HG03095 (cell line): ENCODE results near the gene DACH1.
A peak's percentile ranks its signal among the peaks of the same experiment; 100 is the strongest.

Experiments
- ATAC-seq: cut with Tn5 transposase; IDR thresholded peaks from one replicate; pipeline ENCODE4 v1.9.1; 2021; ENCODE audit warnings: moderate library complexity; ENCODE audit not compliant: unreplicated experiment

DACH1 gene

DNA sequence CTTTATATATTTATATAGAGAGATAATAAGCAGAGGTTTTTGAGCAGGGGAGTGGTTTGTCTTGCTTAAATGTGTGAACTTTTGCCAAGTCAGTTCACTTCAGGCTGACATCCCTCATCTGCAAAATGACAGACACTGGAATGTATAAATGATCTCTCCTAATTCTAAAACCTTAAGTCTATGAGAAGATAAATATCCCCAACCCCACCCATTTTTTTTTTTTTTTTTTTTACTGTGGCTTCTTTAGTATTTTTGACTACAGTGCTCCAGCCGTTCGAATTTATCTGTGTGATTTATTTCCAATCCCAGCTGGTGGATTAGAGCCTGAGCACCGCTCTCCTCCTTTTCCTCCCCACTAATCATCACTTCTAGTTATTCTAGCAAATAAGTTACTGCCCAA is 234.8 kb downstream of the DACH1 start:
- ATAC-seq = no peak

DNA sequence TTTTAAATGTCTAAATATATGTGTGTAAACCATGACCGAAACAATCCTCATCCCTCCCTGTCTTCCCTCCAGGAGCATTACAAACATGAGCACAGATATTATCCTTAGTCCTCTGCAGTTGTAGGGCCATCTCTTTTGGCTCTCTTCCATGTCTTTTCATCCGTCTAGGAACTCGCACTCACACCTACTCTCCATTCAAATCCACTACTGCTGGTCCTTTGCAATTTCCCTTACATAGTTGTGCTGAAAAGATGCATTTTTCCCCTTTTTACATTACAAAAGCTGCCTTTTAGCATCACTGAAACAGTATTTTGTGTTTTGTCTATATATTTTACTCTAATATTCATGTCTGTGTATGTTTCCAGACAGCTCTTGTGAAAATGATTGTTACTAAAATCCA is 237.8 kb downstream of the DACH1 start:
- ATAC-seq = no peak

DNA sequence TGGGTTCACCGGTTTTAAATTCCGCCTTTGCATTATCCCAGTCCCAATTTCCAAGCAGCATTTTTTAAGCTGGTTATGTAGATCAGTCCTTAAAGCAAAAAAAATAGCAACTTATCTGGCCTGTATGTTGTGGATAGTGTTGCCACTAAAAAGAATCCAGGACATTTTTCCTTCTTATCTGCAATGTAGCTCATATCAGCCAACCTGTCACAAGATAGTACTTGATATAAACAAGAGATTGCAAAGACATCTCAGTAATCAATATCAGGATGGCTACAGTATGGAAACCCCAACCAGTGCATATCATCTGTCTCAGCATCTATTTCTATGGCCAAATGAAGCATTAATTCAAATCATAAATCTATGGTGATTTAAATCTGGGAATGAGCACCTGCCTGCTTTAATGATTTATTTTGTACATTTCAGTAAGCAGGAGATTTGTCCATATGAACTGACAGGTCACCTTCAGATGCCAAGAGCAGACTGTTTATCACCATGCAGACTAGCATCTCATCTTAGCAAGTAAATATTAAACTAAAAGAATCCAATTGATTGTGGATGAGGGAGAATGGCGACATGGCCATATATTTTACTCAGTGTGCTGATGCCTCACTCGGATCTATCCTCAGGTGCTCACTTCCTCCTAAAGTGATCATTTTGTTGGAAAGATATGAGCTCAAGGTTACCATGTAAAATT is 240.4 kb downstream of the DACH1 start:
- ATAC-seq = no peak

DNA sequence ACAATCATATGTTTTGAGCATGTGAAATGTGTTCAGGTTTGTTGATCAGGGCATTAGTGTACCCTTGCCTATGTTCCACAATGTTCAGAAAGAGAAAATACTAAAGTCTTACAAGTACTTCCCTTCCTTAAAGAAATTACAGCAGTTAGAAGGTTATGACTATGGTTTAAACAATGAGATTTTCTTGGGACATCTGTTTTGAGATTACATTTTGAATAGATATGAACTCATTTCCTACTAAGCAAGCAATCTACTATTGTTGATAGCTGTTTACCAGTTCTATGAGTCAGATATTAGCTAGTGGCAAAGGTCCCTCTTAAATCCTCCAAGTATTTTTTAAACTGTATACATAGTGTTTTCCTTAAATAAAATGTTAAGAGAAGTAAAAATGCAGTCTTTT is 241.3 kb downstream of the DACH1 start:
- ATAC-seq = no peak

DNA sequence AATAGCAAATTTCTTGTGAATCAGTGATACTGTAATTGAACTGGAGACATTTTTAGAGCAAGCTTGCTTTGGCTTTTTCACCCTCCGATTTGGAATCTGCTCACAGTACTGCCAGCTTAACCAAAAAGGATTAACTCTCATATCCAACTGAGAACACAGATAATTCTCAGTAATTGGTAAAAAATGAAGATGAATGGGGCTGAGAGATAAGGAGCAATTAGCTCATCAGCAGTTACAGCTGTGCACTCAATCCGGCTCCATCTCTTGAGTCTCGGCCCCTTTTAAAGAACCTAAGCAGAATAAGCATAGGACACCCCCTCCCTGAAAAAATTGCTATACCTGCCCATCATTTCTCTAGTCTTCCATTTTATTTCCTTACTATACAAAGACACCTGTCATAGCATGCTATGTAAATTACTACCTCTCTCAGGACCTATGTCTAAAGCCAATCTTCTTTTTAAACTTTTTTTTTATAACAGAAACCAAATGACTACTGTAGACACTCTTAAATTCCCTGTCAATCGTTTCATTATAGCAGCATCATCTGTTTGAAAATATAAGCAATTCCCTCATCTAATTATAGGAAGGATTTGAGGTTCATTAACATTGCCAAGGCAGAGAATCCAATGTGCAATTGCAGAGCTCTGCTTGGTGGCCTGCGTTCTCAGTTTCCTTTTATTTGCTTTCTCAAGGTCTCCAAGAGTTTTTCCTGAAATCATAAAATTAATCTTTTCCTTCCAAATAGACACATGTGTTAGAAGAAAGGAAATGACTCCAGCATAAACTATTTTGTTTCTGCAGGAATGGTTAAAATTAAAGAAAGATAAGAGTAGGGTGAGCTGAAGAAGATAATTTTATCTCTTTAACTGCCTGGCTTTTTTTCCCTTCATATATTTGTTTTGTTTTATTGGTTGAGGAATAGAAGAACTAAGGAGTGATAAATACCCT is 242.1 kb downstream of the DACH1 start:
- no peak for ATAC-seq

DNA sequence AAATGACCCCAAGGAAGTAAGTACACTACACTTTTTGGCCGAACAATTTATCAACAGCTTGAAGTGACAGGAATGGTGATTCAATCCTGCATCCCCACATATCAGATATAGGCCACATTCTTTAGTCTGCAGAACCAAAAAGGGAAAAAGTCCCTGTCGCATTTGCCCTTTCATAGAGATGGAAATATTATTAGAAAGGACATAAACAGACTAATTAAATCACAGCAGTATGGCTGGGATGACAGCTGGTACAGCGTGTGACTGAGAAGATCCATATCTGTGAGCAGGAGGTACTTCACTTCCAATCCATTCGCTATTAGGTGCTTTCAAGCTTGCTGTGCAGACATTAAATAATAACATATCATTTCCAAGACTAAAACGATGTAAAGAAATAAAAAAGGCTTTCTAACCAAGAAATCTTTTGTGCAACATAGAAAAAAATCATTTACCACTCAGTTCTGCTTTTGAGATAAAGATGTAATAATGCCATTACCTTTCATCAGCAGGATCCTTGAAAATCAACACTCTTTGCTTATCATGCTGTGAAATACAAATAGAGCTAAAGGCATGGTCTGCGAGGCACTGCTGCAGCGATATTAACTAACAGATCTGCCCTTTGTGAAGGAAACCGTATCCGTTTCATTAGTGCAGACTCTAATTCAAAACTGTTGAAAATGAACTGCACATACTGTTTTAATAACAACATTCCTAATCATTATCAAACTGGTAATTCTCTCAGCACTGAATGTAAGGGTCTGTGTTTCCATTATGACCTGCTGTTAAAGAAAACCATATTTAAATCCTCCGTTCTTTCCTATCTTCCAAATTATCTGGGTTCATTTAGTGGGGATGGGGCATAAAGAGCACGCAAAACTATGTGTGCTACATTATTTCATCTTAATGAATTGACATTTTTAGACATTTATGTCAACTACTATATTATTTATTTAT is 245.6 kb downstream of the DACH1 start:
- no peak for ATAC-seq

DNA sequence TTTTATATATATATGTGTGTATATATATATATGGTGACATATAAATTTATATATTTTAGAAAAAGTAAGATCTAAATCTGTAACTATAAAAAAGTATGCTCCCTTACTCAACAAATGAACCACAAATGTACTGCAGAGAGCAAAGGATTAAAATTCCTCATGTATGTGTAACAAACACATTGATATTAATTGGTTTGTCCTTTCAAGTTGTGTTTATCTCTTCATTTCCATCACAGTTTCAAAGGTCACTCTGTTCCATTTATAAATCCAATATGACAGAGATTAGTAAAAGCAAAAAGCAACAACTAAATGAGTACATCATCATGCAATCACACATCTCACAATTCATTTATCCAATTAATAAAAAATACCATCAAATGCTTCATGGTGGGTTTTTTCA is 247.9 kb downstream of the DACH1 start:
- no peak for ATAC-seq

DNA sequence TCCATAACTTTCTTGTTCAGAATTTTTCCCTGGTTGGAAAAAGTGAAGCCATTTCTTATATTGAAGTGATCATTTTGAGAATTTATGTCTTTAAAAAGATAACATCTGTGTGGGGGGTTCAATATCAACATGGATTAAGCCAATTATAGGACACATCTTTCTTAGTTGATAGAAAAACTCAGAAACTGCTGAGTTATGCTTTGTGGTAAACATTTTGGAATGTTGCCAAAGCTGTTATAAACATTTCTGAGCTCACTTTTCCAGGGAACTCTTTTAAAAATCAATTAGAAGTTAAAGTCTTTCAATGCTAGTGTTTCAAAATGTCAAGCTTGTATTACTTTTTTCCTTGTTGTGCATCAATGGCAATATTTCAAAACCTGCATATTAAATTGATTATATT is 248.8 kb downstream of the DACH1 start:
- no peak for ATAC-seq

DNA sequence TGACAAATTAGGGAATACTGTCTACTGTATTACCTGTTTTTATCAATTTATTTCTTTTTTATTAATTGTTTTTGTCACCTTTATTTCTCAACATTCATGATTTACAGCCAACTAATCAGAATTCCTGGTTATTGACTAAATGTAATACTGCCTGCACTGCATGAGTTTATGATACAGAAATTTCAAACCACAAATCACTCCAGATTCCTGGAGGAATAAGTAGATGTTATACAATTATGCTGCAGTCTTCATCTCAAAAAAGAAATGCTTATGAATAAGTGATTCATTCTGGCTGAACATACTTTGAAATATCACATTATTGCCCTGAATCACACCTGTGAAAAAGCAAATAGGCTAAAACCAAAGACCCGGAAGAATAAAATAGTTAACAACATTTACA is 249.7 kb downstream of the DACH1 start:
- ATAC-seq = no peak

DNA sequence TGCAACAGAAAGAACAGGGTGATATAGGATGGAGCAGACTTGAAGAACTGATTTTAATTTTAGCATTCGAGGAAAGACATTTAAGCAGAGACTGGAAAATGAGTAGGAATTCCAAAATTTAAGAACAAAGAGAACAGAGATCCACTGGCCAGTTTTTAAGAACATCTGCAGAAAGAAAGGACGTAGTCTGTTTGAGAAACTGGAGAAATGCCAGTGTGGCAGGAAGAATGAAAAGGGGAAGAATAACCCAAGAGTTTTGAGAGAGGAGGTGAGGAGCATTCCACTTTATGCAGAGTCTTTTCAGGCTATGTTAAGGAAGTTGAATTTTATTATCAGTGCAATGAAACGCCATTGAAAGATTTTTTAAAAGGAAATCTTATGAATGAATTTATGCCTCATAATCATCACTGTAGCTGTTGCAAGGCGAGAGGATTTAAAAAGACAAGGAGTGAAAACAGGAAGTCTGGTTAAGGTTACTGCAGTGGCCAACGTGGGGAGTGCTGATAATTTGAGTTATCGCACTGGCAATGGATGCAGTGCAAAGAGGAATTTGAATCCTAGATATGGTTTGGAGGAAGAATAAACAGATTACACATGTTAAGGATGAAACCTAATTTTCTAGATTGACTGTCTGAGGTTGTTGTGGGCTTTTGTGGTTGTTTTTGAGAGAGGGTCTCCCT is 253.8 kb downstream of the DACH1 start:
- ATAC-seq = no peak

DNA sequence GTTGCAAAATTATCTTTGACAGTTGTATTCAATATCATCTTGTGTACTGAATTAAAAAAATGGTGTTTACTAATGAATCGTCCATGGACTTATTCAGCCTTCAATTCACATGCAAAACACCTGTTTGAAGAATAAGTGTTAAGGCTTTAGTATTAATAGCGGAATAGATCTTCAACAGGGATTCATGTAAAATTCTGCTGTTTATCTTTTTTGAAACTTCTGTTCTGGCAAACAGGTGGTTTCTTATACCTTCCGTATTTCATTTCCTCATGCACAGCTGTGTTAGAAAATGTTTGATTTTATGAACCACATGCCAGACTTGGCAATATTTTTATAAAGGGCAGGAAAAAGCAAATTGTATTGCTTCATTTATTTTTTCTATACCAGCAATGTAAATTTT is 255.7 kb downstream of the DACH1 start:
- ATAC-seq = no peak

DNA sequence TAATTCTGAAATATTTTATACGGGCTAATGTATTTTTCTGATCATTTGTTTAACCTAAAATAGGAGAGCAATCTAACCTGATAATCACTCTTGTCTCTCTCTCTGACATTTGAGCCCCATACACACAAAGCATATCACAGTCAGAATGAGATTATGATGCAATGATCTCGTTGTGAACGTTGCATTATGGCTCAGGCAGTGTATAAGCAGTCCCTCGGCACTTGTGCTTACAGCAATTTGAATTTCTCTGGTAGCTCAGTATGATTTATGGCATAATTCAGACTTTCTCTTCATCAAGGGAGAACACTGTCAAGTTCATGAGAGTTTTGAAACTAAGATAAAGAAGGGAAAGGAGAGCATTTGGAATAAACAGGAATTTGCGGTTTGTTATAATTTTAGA is 256.1 kb downstream of the DACH1 start:
- ATAC-seq = peak; percentile 51

DNA sequence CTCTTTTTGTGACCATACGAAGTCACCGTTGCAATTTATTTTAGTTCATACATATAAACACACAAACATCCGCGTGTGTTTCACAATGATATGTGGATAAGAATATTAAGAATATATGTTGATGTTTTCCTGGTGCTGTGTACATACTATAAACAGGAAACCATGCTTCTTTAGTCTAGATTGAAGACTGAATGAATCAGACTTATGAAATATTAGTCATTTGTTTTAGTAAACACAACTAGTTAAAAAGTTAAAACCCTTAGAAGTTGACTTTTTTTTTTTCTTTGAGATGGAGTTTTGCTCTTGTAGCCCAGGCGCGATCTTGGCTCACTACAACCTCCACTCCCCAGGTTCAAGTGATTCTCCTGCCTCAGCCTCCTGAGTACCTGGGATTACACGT is 257.7 kb downstream of the DACH1 start:
- no peak for ATAC-seq

DNA sequence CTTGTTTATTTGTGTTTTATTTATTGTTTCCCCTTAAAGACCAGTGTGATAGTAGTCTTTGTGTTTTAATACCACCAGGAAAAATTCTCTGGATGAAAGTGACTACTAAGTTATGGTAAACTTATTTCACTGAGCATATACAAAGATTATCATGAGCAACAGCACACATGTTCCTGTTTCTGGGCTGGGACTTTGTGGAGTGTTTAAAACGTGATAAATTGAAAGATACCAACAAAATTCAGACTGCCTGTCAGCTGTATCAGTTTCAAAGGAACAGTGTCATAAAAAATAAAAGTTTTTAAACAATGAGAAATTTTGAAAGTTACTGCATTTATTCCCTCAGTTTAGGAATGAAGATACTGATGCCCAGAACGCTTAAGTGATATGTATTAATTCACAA is 259.4 kb downstream of the DACH1 start:
- no peak for ATAC-seq

DNA sequence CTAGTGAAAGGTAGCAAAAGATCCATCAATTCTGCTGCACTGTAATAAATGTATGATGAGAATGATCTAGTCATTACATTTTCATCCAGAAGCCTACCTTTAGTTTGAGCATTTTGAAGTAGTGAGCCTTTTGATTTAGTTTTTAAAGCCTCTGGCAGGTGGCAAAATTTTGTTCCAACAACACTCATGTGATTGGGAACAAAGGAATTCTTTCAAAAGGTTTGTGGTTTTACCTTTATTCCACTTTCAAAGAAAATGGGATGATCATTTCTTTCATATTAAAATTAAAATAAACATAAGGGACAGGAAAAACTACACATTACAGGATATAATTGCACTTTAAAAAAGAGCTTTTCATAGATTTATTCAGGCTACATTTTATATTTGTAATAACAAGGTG is 260.2 kb downstream of the DACH1 start:
- no peak for ATAC-seq

DNA sequence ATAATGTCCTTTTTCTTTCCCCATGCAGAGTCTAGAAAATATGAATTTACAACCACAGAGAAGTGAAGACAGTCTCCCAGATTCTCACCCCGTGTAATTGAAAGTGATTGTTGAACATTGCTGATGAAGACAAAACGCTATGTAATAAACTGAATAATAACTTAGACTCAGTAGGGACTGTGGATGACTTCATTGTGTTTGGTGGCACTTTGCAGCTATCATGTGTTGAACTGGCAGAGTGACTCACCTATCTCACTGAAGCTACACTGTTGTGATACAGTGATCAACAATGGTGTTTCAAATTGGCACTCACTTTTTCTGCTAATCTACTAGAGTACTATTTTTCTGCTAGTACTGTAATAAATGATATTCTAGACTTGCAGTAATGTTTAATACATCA is 261.3 kb downstream of the DACH1 start:
- no peak for ATAC-seq

DNA sequence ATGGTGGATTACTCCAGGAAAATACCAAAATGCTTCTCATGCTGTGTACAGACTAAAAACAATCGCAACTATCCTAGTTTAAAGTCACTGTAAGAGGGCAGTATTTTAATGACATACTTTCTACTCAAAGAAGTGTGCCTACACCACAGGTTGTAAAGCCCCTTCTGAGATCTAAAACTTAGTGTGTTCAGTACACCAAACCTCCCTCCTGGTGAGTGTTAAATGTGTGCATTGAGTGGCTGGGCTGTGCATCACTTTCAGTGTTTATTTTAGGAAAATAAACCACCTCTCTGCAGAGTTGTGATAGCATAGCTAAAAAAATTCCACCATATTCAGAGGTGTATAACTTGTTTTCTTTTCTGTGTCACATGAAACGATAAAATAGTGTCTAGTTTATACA is 263.7 kb downstream of the DACH1 start:
- no peak for ATAC-seq

DNA sequence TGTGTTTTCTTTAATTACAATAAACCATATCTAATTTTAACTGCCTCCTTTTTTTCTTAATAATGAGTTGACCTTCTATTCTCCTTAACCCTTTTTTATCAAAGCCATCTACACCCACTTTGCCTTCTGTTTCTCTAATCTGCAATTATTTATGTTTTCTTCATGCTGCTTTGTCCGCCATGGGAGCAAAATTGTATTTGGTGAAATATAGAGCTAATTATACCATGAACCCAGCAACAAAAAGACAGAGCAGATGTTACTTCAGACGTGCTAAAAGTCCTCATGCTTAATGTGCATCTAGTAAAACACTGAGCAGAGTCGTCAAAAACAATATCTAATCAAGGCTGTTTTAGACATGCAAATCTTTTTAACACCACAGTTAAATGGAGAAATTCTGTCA is 264.7 kb downstream of the DACH1 start:
- ATAC-seq = no peak

DNA sequence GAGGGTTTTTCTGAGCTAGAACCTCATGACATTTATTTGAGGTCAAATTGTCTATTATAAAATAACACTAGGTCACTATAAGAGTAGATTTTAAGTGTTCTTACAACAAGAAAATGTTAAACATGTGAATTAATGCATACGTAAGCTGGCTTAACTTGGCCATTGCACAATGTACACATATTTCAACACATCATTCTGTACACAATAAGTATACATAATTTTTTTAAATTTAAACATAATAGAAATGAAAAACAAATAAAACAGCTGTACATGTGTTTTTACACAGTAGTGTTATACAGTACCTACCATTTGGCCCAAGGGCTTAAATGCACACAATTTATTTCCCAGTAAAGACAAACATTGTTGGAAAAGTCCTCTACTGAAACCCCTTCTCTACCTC is 269.9 kb downstream of the DACH1 start:
- ATAC-seq = no peak

DNA sequence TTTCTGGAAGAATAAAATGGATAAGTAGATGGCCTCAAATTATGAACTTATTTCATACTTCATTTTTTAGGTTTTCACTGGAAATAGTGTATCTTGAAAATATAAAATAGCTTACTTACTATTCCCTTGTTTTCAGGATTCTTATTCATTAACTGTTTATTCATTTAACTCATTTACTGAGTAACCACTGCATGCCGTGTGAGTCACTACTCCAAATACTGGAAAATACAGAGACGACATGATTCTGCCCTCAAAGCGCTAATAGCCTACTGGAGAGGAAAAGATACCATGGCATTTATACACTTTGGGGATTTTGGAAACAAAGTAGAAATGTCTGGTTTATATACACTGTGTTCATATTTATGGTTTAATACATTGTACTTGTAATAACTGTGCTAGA is 270.9 kb downstream of the DACH1 start:
- no peak for ATAC-seq

DNA sequence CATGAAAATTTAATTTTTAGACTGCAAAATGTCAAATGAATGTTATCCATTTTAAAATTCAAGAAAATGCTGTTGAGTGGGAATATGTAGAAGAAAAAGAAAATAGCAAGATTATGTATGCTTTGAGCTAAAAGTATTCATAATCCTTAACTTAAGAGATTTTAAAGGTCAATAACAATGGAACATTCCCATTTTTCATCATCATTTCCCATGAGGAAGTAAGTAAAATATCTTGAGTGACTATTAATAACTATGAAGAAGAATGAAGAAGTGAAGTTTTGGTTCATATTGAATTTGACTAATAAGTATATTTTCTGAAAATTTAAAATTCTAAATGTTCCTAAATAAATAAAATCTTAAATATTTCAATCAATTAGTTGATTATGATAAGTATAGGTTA is 273.4 kb downstream of the DACH1 start:
- ATAC-seq = no peak
